ENCODE results near the gene DIDO1. TPM values are rescaled to one million over a fixed set of nuclear protein-coding genes. Genes with fewer than 3 reads are reported as not detected.

DIDO1 gene
- total and polyA plus RNA-seq, 2 donors (not counting 1 experiment from before 2014, with no cell fraction given): 25.9 to 33.2 TPM

- H3K4me1 ChIP-seq (ENCODE audit: control insufficient read depth, extremely low read depth, insufficient read depth, low read length): no peaks in the 10 kb centered on the region
- H3K79me2 ChIP-seq (ENCODE audit: control insufficient read depth, insufficient read depth, low read length): no peaks in the 10 kb centered on the region
- no peaks in the 10 kb centered on the region for H3K9me3 ChIP-seq (ENCODE audit: control insufficient read depth, insufficient read depth, low read depth, low read length)
- H3K9ac ChIP-seq (ENCODE audit: insufficient read depth, low read length): no peak overlapping the region
- no peaks in the 10 kb centered on the region for H4K20me1 ChIP-seq (ENCODE audit: control insufficient read depth, extremely low read depth, insufficient read depth, low read length)
- no peak overlapping the region for H3K4me2 ChIP-seq (ENCODE audit: extremely low read depth, insufficient read depth, low read length)
- TF ChIP-seq CTCF (conservative IDR thresholded peaks at IDR 0.05 in 1 of 2, IDR thresholded peaks at IDR 0.05 in 1 of 2; ENCODE audit: low read depth in 1 of 2, low read length in 2 of 2) (no peak), EZH2 (IDR thresholded peaks at IDR 0.05; ENCODE audit: low read length, missing control alignments) (no peak)
- H2AFZ ChIP-seq (ENCODE audit: low read length): no peak overlapping the region
- no peak for DNase-seq (ENCODE audit: low read depth in 2 of 2)
- no peaks in the 10 kb centered on the region for H3K27me3 ChIP-seq (ENCODE audit: control insufficient read depth, insufficient read depth, low read length)
- H3K36me3 ChIP-seq (ENCODE audit: control insufficient read depth, insufficient read depth, low read length): no peaks in the 10 kb centered on the region
- no peak overlapping the region for H3K4me3 ChIP-seq (replicated peaks in 1 of 4; ENCODE audit: control extremely low read depth in 1 of 4, insufficient read depth in 1 of 4, low read depth in 3 of 4, low read length in 4 of 4)
- no peak overlapping the region for H3K27ac ChIP-seq (ENCODE audit: insufficient read depth, low read length)
Observed at GRCh38 chr20:62839261-62839660, 87.0 kb downstream of the DIDO1 start.

- H3K9me3 ChIP-seq (ENCODE audit: control insufficient read depth, insufficient read depth, low read depth, low read length): no peaks in the 10 kb centered on the region
- no peaks in the 10 kb centered on the region for H3K27me3 ChIP-seq (ENCODE audit: control insufficient read depth, insufficient read depth, low read length)
- H3K4me1 ChIP-seq (ENCODE audit: control insufficient read depth, extremely low read depth, insufficient read depth, low read length): no peaks in the 10 kb centered on the region
- no peak overlapping the region for H3K4me2 ChIP-seq (ENCODE audit: extremely low read depth, insufficient read depth, low read length)
- TF ChIP-seq CTCF (conservative IDR thresholded peaks at IDR 0.05 in 1 of 2, IDR thresholded peaks at IDR 0.05 in 1 of 2; ENCODE audit: low read depth in 1 of 2, low read length in 2 of 2) (no peak), EZH2 (IDR thresholded peaks at IDR 0.05; ENCODE audit: low read length, missing control alignments) (no peak)
- H2AFZ ChIP-seq (ENCODE audit: low read length): no peak overlapping the region
- no peaks in the 10 kb centered on the region for H3K36me3 ChIP-seq (ENCODE audit: control insufficient read depth, insufficient read depth, low read length)
- H3K9ac ChIP-seq (ENCODE audit: insufficient read depth, low read length): no peak overlapping the region
- H3K4me3 ChIP-seq (replicated peaks in 1 of 4; ENCODE audit: control extremely low read depth in 1 of 4, insufficient read depth in 1 of 4, low read depth in 3 of 4, low read length in 4 of 4): no peak overlapping the region
- no peaks in the 10 kb centered on the region for H4K20me1 ChIP-seq (ENCODE audit: control insufficient read depth, extremely low read depth, insufficient read depth, low read length)
- H3K79me2 ChIP-seq (ENCODE audit: control insufficient read depth, insufficient read depth, low read length): no peaks in the 10 kb centered on the region
- H3K27ac ChIP-seq (ENCODE audit: insufficient read depth, low read length): no peak overlapping the region
- DNase-seq (ENCODE audit: low read depth in 2 of 2): peak in 1 of 2 donors; percentile 74
Observed at GRCh38 chr20:62838128-62838891, 88.0 kb downstream of the DIDO1 start.

- DNase-seq (ENCODE audit: low read depth in 2 of 2): no peak
- H3K27ac ChIP-seq (ENCODE audit: insufficient read depth, low read length): no peak overlapping the region
- no peak overlapping the region for H3K4me3 ChIP-seq (replicated peaks in 1 of 4; ENCODE audit: control extremely low read depth in 1 of 4, insufficient read depth in 1 of 4, low read depth in 3 of 4, low read length in 4 of 4)
- no peak overlapping the region for H3K4me2 ChIP-seq (ENCODE audit: extremely low read depth, insufficient read depth, low read length)
- no peaks in the 10 kb centered on the region for H4K20me1 ChIP-seq (ENCODE audit: control insufficient read depth, extremely low read depth, insufficient read depth, low read length)
- no peaks in the 10 kb centered on the region for H3K27me3 ChIP-seq (ENCODE audit: control insufficient read depth, insufficient read depth, low read length)
- no peaks in the 10 kb centered on the region for H3K36me3 ChIP-seq (ENCODE audit: control insufficient read depth, insufficient read depth, low read length)
- no peaks in the 10 kb centered on the region for H3K9me3 ChIP-seq (ENCODE audit: control insufficient read depth, insufficient read depth, low read depth, low read length)
- no peak overlapping the region for H3K9ac ChIP-seq (ENCODE audit: insufficient read depth, low read length)
- H3K4me1 ChIP-seq (ENCODE audit: control insufficient read depth, extremely low read depth, insufficient read depth, low read length): no peaks in the 10 kb centered on the region
- H2AFZ ChIP-seq (ENCODE audit: low read length): no peak overlapping the region
- TF ChIP-seq EZH2 (IDR thresholded peaks at IDR 0.05; ENCODE audit: low read length, missing control alignments) (no peak), CTCF (conservative IDR thresholded peaks at IDR 0.05 in 1 of 2, IDR thresholded peaks at IDR 0.05 in 1 of 2; ENCODE audit: low read depth in 1 of 2, low read length in 2 of 2) (no peak)
- no peaks in the 10 kb centered on the region for H3K79me2 ChIP-seq (ENCODE audit: control insufficient read depth, insufficient read depth, low read length)
Observed at GRCh38 chr20:62837790-62838127, 88.5 kb downstream of the DIDO1 start.
